HepG2 (cell line): ENCODE results near the gene COLEC12. TPM values are rescaled to one million over a fixed set of nuclear protein-coding genes. Genes with fewer than 3 reads are reported as not detected.
A peak's percentile ranks its signal among the peaks of the same experiment; 100 is the strongest.

Source experiments
- ATAC-seq: fragments of 200-7000 bp; cut with Tn5 transposase; 3 replicates; pipeline ENCODE4 v1.9.1; 2020; ENCODE audit warnings: mild to moderate bottlenecking, moderate library complexity
- BruUV-seq: library from RNA; stranded (reverse); fragments of 400-500 nt; replicated peaks from 2 replicates; lab custom pipeline; 2021; lab: Mats Ljungman, UMichigan
- CTCF ChIA-PET: fragments of 300-600 bp; formaldehyde crosslinking; extraction: SDS; loops from one replicate; lab custom pipeline; 2021; ENCODE audit warnings: low total read pairs, inconsistent platforms, low intra/inter-chr PET ratio; lab: Yijun Ruan, JAX
- POLR2A ChIA-PET: fragments of 350-600 bp; sonication (Branson Sonifier 250); formaldehyde crosslinking; loops from one replicate; lab custom pipeline; 2020; ENCODE audit warnings: antibody characterized with exemption, inconsistent platforms; lab: Yijun Ruan, JAX
- DNase-seq: peaks from one replicate; pipeline ENCODE4 v3.0.0-alpha.2; 2015; ENCODE audit warnings: low spot score
- FAIRE-seq: peaks from 3 replicates; lab custom pipeline; 2011; peaks lifted over from hg19 to GRCh38; lab: Jason Lieb, UNC
- H2AFZ ChIP-seq: one replicate; pipeline ENCODE4 v1.6.1; 2011; ENCODE audit warnings: low read length, inconsistent platforms
- H3K27ac ChIP-seq: fragments of 300-600 bp; 3 replicates; pipeline ENCODE4 v1.8.0; 2011; ENCODE audit warnings: mixed run types, mild to moderate bottlenecking, mixed read lengths, low read length, inconsistent platforms; ENCODE audit not compliant: insufficient read depth; ENCODE audit errors: extremely low read length
- H3K27me3 ChIP-seq, 2 experiments: fragments of 200-600 bp in 1 of 2; 2 replicates in 1 of 2; 3 replicates in 1 of 2; pipeline versions ENCODE4 v1.6.0 to v1.8.0; 2011; ENCODE audit warnings: low read length in 2 of 2, mild to moderate bottlenecking in 2 of 2, moderate library complexity in 2 of 2, inconsistent platforms in 1 of 2; ENCODE audit not compliant: insufficient read depth in 2 of 2, control insufficient read depth in 1 of 2
- H3K36me3 ChIP-seq, 2 experiments: fragments of 200-600 bp in 1 of 2; replicated peaks in 1 of 2; 2 replicates in 1 of 2; 3 replicates in 1 of 2; pipeline versions ENCODE4 v1.5.1 to v1.8.0; 2011; ENCODE audit warnings: low read length in 2 of 2, inconsistent platforms in 1 of 2; ENCODE audit not compliant: insufficient read depth in 2 of 2, control insufficient read depth in 1 of 2
- H3K4me1 ChIP-seq: 2 replicates; pipeline ENCODE4 v1.5.1; 2012; ENCODE audit warnings: low read length, inconsistent platforms; ENCODE audit not compliant: insufficient read depth
- H3K4me2 ChIP-seq: 2 replicates; pipeline ENCODE4 v1.6.0; 2011; ENCODE audit warnings: low read depth, low read length, inconsistent platforms
- H3K4me3 ChIP-seq, 3 experiments: fragments of 200-600 bp in 1 of 3; sonication (generic), shearing (Covaris generic) in 1 of 3; replicated peaks in 1 of 3; 2 replicates each; pipeline ENCODE4 v1.5.1; 2011 to 2016; ENCODE audit warnings: low read length in 3 of 3, inconsistent platforms in 2 of 3, low read depth in 2 of 3, mild to moderate bottlenecking in 2 of 3, control low read depth in 1 of 3, mixed read lengths in 1 of 3; ENCODE audit not compliant: insufficient read depth in 1 of 3
- H3K79me2 ChIP-seq: one replicate; pipeline ENCODE4 v1.6.1; 2011; ENCODE audit warnings: low read length, inconsistent platforms; ENCODE audit not compliant: insufficient read depth
- H3K9ac ChIP-seq: 2 replicates; pipeline ENCODE4 v1.6.0; 2011; ENCODE audit warnings: mild to moderate bottlenecking, low read depth, low read length, inconsistent platforms; ENCODE audit not compliant: insufficient read depth
- H3K9me3 ChIP-seq: 2 replicates; pipeline ENCODE4 v1.5.1; 2012; ENCODE audit warnings: mild to moderate bottlenecking, low read length
- H4K20me1 ChIP-seq: 2 replicates; pipeline ENCODE4 v1.6.0; 2011; ENCODE audit warnings: inconsistent platforms, mild to moderate bottlenecking, low read length, moderate library complexity; ENCODE audit not compliant: insufficient read depth
- BRD4 ChIP-seq: sonication (generic); formaldehyde crosslinking; IDR thresholded peaks from 2 replicates; pipeline ENCODE4 v1.4.0; 2020; ENCODE audit warnings: missing genetic modification reagents
- RERE ChIP-seq: IDR thresholded peaks from 2 replicates; pipeline ENCODE4 v1.6.1; 2016; ENCODE audit warnings: low read depth, missing genetic modification reagents, missing compliant biosample characterization
- SIN3B ChIP-seq: fragments of 150-350 bp; IDR thresholded peaks from 2 replicates; pipeline ENCODE4 v1.6.1; 2014; ENCODE audit warnings: low read length
- SOX13 ChIP-seq, 3 experiments: fragments of 450-650 bp in 1 of 3; sonication (generic) in 1 of 3; formaldehyde crosslinking in 1 of 3; IDR thresholded peaks in 2 of 3; conservative IDR thresholded peaks in 1 of 3; 2 replicates each; pipeline versions ENCODE4 v1.5.0 to v1.6.1; 2016 to 2020; ENCODE audit warnings: antibody characterized with exemption in 1 of 3, mild to moderate bottlenecking in 1 of 3, missing compliant biosample characterization in 1 of 3, missing genetic modification reagents in 1 of 3, moderate library complexity in 1 of 3
- SOX5 ChIP-seq: IDR thresholded peaks from 2 replicates; pipeline ENCODE4 v1.6.1; 2016; ENCODE audit warnings: borderline replicate concordance
- ZNF44 ChIP-seq: sonication (generic); formaldehyde crosslinking; IDR thresholded peaks from 2 replicates; pipeline ENCODE4 v1.5.1; 2020; ENCODE audit warnings: mild to moderate bottlenecking, missing genetic modification reagents
- ZNF790 ChIP-seq: sonication (generic); formaldehyde crosslinking; IDR thresholded peaks from 2 replicates; pipeline ENCODE4 v1.8.0; 2022; ENCODE audit warnings: missing genetic modification reagents, mild to moderate bottlenecking, borderline replicate concordance
- ZSCAN21 ChIP-seq: sonication (generic); formaldehyde crosslinking; IDR thresholded peaks from 2 replicates; pipeline ENCODE4 v1.8.0; 2022; ENCODE audit warnings: mild to moderate bottlenecking, missing genetic modification reagents, moderate library complexity, borderline replicate concordance
- in situ Hi-C: cut with HindIII; loops from 2 replicates; pipeline ENCODE4 v1.10.0; 2017; ENCODE audit warnings: low pct_unique_long_range_greater_than_20kb; ENCODE audit not compliant: extremely low pct_ligation_motif_present
- intact Hi-C: fragments of 100-400 bp; cut with micrococcal nuclease; formaldehyde crosslinking; loops from one replicate; pipeline ENCODE4 v1.10.0; 2022; ENCODE audit not compliant: unreplicated experiment
- polyA plus RNA-seq, 8 experiments: library from polyadenylated mRNA; depleted of rRNA in 3 of 8; stranded (reverse) in 7 of 8; unstranded in 1 of 8; fragments of >200 nt; fragmentation: Illumina TruSeq in 4 of 8; extraction: Trizol in 4 of 8; gene quantifications; 2 replicates each; pipeline versions ENCODE4 v1.2.1 to v1.2.3, GENCODE V29; 2011 to 2016; ENCODE audit warnings: low read depth in 4 of 8, missing spikeins in 1 of 8, mixed read lengths in 1 of 8; ENCODE audit not compliant: insufficient read depth in 1 of 8
- total RNA-seq, 5 experiments: library from RNA; depleted of rRNA; stranded (reverse); fragments of >200 nt; fragmentation: Illumina TruSeq; extraction: Trizol; gene quantifications; 2 replicates each; pipeline ENCODE4 v1.2.3, GENCODE V29; 2016; ENCODE audit warnings: low read depth in 1 of 5

Gene COLEC12
- total and polyA plus RNA-seq, 2 of the 13 experiments (the other 11 are each of a cell fraction or from before 2014, with no cell fraction given) = 0.02 to 0.11 TPM

- TF ChIP-seq ZNF790 (CRISPR knock-in tag) (no peak), BRD4 (CRISPR knock-in tag) (no peak), RERE (CRISPR knock-in tag) (no peak), ZNF44 (CRISPR knock-in tag) (no peak)
These were observed 184.1 kb downstream of the COLEC12 start (continued) for GRCh38 chr18:316393-316792.

- Histone ChIP-seq H3K27me3 (no peaks in the 10 kb centered on the region), H3K9me3 (no peaks in the 10 kb centered on the region), H2AFZ (no peak overlapping the region), H3K27ac (no peak overlapping the region), H3K79me2 (no peaks in the 10 kb centered on the region), H3K9ac (no peak overlapping the region), H3K4me2 (no peak overlapping the region), H4K20me1 (no peaks in the 10 kb centered on the region), H3K4me1 (no peaks in the 10 kb centered on the region; the same call in 1 of the 2 replicates), H3K36me3 (no peaks in the 10 kb centered on the region)
- ChIA-PET POLR2A (no interaction called here), CTCF (no interaction called here)
- no peak for FAIRE-seq
- in situ Hi-C loops (no loop called here), intact Hi-C loops (no loop called here)
- no TSS peak for BruUV-seq
- ATAC-seq = no peak
- no peak for DNase-seq
- TF ChIP-seq SIN3B (no peak), ZSCAN21 (no peak), SOX13 (IDR thresholded peaks at IDR 0.05) (no peak), SOX13 (CRISPR knock-in tag; conservative IDR thresholded peaks at IDR 0.05 in 1 of 2, IDR thresholded peaks at IDR 0.05 in 1 of 2) (peak in 1 of 2 experiments; percentile 30; a peak in 1 of 4 replicates), SOX5 (CRISPR knock-in tag) (peak; percentile 35; the same call in 1 of the 2 replicates)
- TF ChIP-seq, all 625 proteins: peak for 2
- H3K4me3 ChIP-seq = no peak overlapping the region
These were observed 186.6 kb downstream of the COLEC12 start for GRCh38 chr18:313931-314330.
